Stomach (tissue), 9 donors: ENCODE measurements around the gene PCDH9. TPM values are rescaled to one million over a fixed set of nuclear protein-coding genes. Genes with fewer than 3 reads are reported as not detected.

ENCODE experiments used
- DNase-seq, 2 donors: peaks; one replicate each; pipeline versions ENCODE4 v3.0.0 to v3.0.0-alpha.2; 2013 to 2019
- H3K27ac ChIP-seq, 5 donors: fragments of 200-600 bp in 4 of 5; sonication (generic) in 4 of 5; one replicate each; pipeline ENCODE4 v1.5.1; 2013 to 2019; ENCODE audit warnings: mild to moderate bottlenecking in 1 of 5, moderate library complexity in 1 of 5
- H3K27me3 ChIP-seq, 3 donors: fragments of 200-600 bp; sonication (generic); one replicate each; pipeline ENCODE4 v1.5.1; 2017 to 2019; ENCODE audit warnings: mixed run types in 1 of 3
- H3K36me3 ChIP-seq, 4 donors: fragments of 200-600 bp; sonication (generic); 1 replicate in 3 of 4; 2 replicates in 1 of 4; pipeline ENCODE4 v1.5.1; 2016 to 2019
- H3K4me1 ChIP-seq, 4 donors: fragments of 200-600 bp; sonication (generic); one replicate each; pipeline ENCODE4 v1.5.1; 2016 to 2019
- H3K4me3 ChIP-seq, 4 donors: fragments of 200-600 bp; sonication (generic) in 3 of 4; one replicate each; pipeline ENCODE4 v1.5.1; 2016 to 2019; ENCODE audit warnings: mild to moderate bottlenecking in 1 of 4
- H3K9me3 ChIP-seq, 4 donors: fragments of 200-600 bp; sonication (generic); one replicate each; pipeline ENCODE4 v1.5.1; 2016 to 2019
- CTCF ChIP-seq, 7 experiments: fragments of 450-650 bp in 4 of 7; fragments of 200-600 bp in 3 of 7; sonication (generic) in 3 of 7; IDR thresholded peaks; one replicate each; pipeline ENCODE4 v1.5.1; 2016 to 2019; ENCODE audit warnings: antibody characterized with exemption in 7 of 7, control low read depth in 2 of 7, mild to moderate bottlenecking in 1 of 7
- EP300 ChIP-seq: sonication (generic); formaldehyde crosslinking; IDR thresholded peaks from one replicate; pipeline ENCODE4 v1.6.1; 2017; ENCODE audit warnings: antibody characterized with exemption
- POLR2A ChIP-seq, 4 donors: fragments of 450-650 bp; IDR thresholded peaks; one replicate each; pipeline ENCODE4 v1.6.1; 2016; ENCODE audit warnings: antibody characterized with exemption in 4 of 4, control low read depth in 2 of 4, mild to moderate bottlenecking in 1 of 4, moderate library complexity in 1 of 4
- POLR2AphosphoS5 ChIP-seq, 3 donors: sonication (generic); formaldehyde crosslinking; IDR thresholded peaks; one replicate each; pipeline ENCODE4 v1.6.1; 2016; ENCODE audit warnings: antibody characterized with exemption in 3 of 3
- WGBS, 5 donors: extraction: QIAGEN DNeasy Blood & Tissue Kit in 3 of 5; methylation state at CpG; one replicate each; pipeline versions ENCODE4 v1.1.5 to v1.1.7; 2013 to 2018; 5-methylcytosine and 5-hydroxymethylcytosine counted together
- intact Hi-C: fragments of 100-400 bp; cut with DNase I; formaldehyde crosslinking; loops from one replicate; pipeline ENCODE4 v1.15.1; 2023; ENCODE audit warnings: low total_unique reads
- polyA plus RNA-seq, 3 donors: library from polyadenylated mRNA; stranded (reverse); fragments of 200-250 nt; gene quantifications; one replicate each; pipeline ENCODE4 v1.2.3, GENCODE V29; 2013
- total RNA-seq, 5 donors: library from RNA; depleted of rRNA; stranded (reverse); fragments of >200 nt; gene quantifications; one replicate each; pipeline versions ENCODE4 v1.1.0 to v1.2.3, GENCODE V29; 2014 to 2016
- donor health status: healthy with polysubstance abuse.
- donor health status: Bipolar disorder and iron deficiency.
- donor health status: healthy.

PCDH9 gene
- total and polyA plus RNA-seq, 8 donors: 0.40 to 36.2 (median 3.7) TPM

- TF ChIP-seq POLR2AphosphoS5 (IDR thresholded peaks at IDR 0.05): no peak
- WGBS, 5 donors: 70 to 78% (median 72%) methylated on average over 3 of the region's 3 CpGs
- H3K27ac ChIP-seq: no peak overlapping the region
These were observed 698.0 kb downstream of the PCDH9 start for GRCh38 chr13:66532146-66532545.

GRCh38 chr13:66530686-66531085 lies 699.5 kb downstream of the PCDH9 start:
- Histone ChIP-seq H3K36me3 (no peaks in the 10 kb centered on the region), H3K4me3 (no peak overlapping the region), H3K27ac (no peak overlapping the region), H3K4me1 (no peaks in the 10 kb centered on the region), H3K27me3 (no peaks in the 10 kb centered on the region), H3K9me3 (no peaks in the 10 kb centered on the region)
- intact Hi-C loops: no loop called here
- WGBS, 5 donors: 93 to 97% (median 95%) methylated on average over 1 of the region's 1 CpG
- TF ChIP-seq POLR2A (IDR thresholded peaks at IDR 0.05) (no peak), CTCF (IDR thresholded peaks at IDR 0.05) (no peak), EP300 (no peak), POLR2AphosphoS5 (IDR thresholded peaks at IDR 0.05) (no peak)
- no peak for DNase-seq

More at GRCh38 chr13:66532146-66532545, 698.0 kb downstream of the PCDH9 start:
- no peaks in the 10 kb centered on the region for H3K27me3 ChIP-seq
- DNase-seq: no peak
- no peaks in the 10 kb centered on the region for H3K9me3 ChIP-seq
- no peak overlapping the region for H3K4me3 ChIP-seq
- no peaks in the 10 kb centered on the region for H3K4me1 ChIP-seq
- H3K36me3 ChIP-seq: no peaks in the 10 kb centered on the region
- intact Hi-C loops: no loop called here

- DNase-seq: no peak
- no peak for TF ChIP-seq EP300
- TF ChIP-seq POLR2A (IDR thresholded peaks at IDR 0.05): no peak
- no peak for TF ChIP-seq CTCF (IDR thresholded peaks at IDR 0.05)
- TF ChIP-seq POLR2AphosphoS5 (IDR thresholded peaks at IDR 0.05): no peak
- Histone ChIP-seq H3K27ac (no peak overlapping the region), H3K9me3 (no peaks in the 10 kb centered on the region), H3K4me3 (no peak overlapping the region), H3K4me1 (no peaks in the 10 kb centered on the region), H3K27me3 (no peaks in the 10 kb centered on the region), H3K36me3 (no peaks in the 10 kb centered on the region)
- intact Hi-C loops: no loop called here
- 82 to 93% (median 87%) methylated on average over 1 of the region's 1 CpG for WGBS, 5 donors
These were observed 700.0 kb downstream of the PCDH9 start for GRCh38 chr13:66530158-66530557.

GRCh38 chr13:66528944-66529576 lies 701.1 kb downstream of the PCDH9 start:
- no peak for DNase-seq
- intact Hi-C loops: no loop called here
- no peaks in the 10 kb centered on the region for H3K27me3 ChIP-seq
- no peak overlapping the region for H3K4me3 ChIP-seq
- 57 to 77% (median 71%) methylated on average over 2 of the region's 2 CpGs for WGBS, 5 donors
- H3K27ac ChIP-seq: no peak overlapping the region
- H3K9me3 ChIP-seq: no peaks in the 10 kb centered on the region
- TF ChIP-seq CTCF (IDR thresholded peaks at IDR 0.05) (no peak), POLR2AphosphoS5 (IDR thresholded peaks at IDR 0.05) (no peak), POLR2A (IDR thresholded peaks at IDR 0.05) (no peak), EP300 (no peak)
- H3K4me1 ChIP-seq: no peaks in the 10 kb centered on the region
- no peaks in the 10 kb centered on the region for H3K36me3 ChIP-seq

GRCh38 chr13:66528180-66528579 lies 702.0 kb downstream of the PCDH9 start:
- Histone ChIP-seq H3K36me3 (no peaks in the 10 kb centered on the region), H3K27me3 (no peaks in the 10 kb centered on the region), H3K27ac (no peak overlapping the region), H3K4me1 (no peaks in the 10 kb centered on the region), H3K9me3 (no peaks in the 10 kb centered on the region), H3K4me3 (no peak overlapping the region)
- TF ChIP-seq POLR2A (IDR thresholded peaks at IDR 0.05) (no peak), CTCF (IDR thresholded peaks at IDR 0.05) (no peak), EP300 (no peak), POLR2AphosphoS5 (IDR thresholded peaks at IDR 0.05) (no peak)
- DNase-seq: no peak
- intact Hi-C loops: no loop called here
- WGBS, 5 donors: 80 to 90% (median 85%) methylated on average over 5 of the region's 5 CpGs
